Left lobe of liver (tissue), 2 donors: ENCODE data around the gene TPPP3. TPM values are rescaled to one million over a fixed set of nuclear protein-coding genes. Genes with fewer than 3 reads are reported as not detected.
"Not testable (repeated sequence)": the region's sequence is repeated elsewhere in the genome, so short reads cannot be mapped to it uniquely, and the experiment has no call there.

Source experiments
- ATAC-seq: fragments of 200-7000 bp; cut with Tn5 transposase; one replicate; pipeline ENCODE4 v1.9.1; 2020; ENCODE audit warnings: mild to moderate bottlenecking, moderate library complexity
- DNase-seq: peaks from one replicate; pipeline ENCODE4 v3.0.0-alpha.2; 2020; ENCODE audit warnings: low spot score
- total RNA-seq: library from RNA; stranded (reverse); gene quantifications from one replicate; pipeline ENCODE4 v1.2.1, GENCODE V29; 2021
- donor health status: DM: no; HTN: no; CAD: no; lungs with moderate emphysema.
- donor health status: DM: no; HTN: yes; CAD: no.

Gene TPPP3
- total RNA-seq, 1 donor from 2014 or later, result 0.40 TPM

- DNase-seq (no peak), ATAC-seq (no peak)
Observed at GRCh38 chr16:67356396-67356795, 36.9 kb downstream of the TPPP3 start.

GRCh38 chr16:67352463-67352862 lies 40.8 kb downstream of the TPPP3 start:
- not testable (repeated sequence) for ATAC-seq, DNase-seq

GRCh38 chr16:67350324-67350723 lies 43.0 kb downstream of the TPPP3 start:
- DNase-seq, result no peak

GRCh38 chr16:67349172-67349571 lies 44.1 kb downstream of the TPPP3 start:
- ATAC-seq (no peak), DNase-seq (no peak)

More at GRCh38 chr16:67350324-67350723, 43.0 kb downstream of the TPPP3 start:
- ATAC-seq, result no peak

- ATAC-seq (peak; percentile 78), DNase-seq (peak; percentile 50)
Observed at GRCh38 chr16:67346341-67346740, 47.0 kb downstream of the TPPP3 start.

- ATAC-seq, result no peak
Observed at GRCh38 chr16:67345401-67345800, 47.9 kb downstream of the TPPP3 start.

GRCh38 chr16:67342616-67343015 lies 50.7 kb downstream of the TPPP3 start:
- DNase-seq (no peak), ATAC-seq (no peak)

More at GRCh38 chr16:67345401-67345800, 47.9 kb downstream of the TPPP3 start:
- no peak for DNase-seq

- no peak for DNase-seq
Observed at GRCh38 chr16:67341250-67341649, 52.0 kb downstream of the TPPP3 start.

More at GRCh38 chr16:67341250-67341649, 52.0 kb downstream of the TPPP3 start:
- ATAC-seq, result no peak

Other genes starting within 250 kb of the TPPP3 start
- 1.6 TPM for gene B3GNT9, start 242.5 kb downstream of the TPPP3 start, total RNA-seq
- 12.1 TPM for gene TRADD, start 233.6 kb downstream of the TPPP3 start, total RNA-seq
- gene FBXL8, start 233.5 kb downstream of the TPPP3 start, total RNA-seq, result 20.6 TPM
- gene HSF4, start 228.8 kb downstream of the TPPP3 start, total RNA-seq, result 60.5 TPM
- 40.7 TPM for gene NOL3, start 223.0 kb downstream of the TPPP3 start, total RNA-seq
- 14.9 TPM for gene MATCAP1, start 209.5 kb downstream of the TPPP3 start, total RNA-seq
- gene EXOC3L1, start 203.4 kb downstream of the TPPP3 start, total RNA-seq, result 1.8 TPM
- gene E2F4, start 201.3 kb downstream of the TPPP3 start, total RNA-seq, result 19.0 TPM
- 5.2 TPM for gene ELMO3, start 194.4 kb downstream of the TPPP3 start, total RNA-seq
- 44.9 TPM for gene TMEM208, start 166.4 kb downstream of the TPPP3 start, total RNA-seq
- 5.9 TPM for gene FHOD1, start 146.0 kb downstream of the TPPP3 start, total RNA-seq
- gene SLC9A5, start 144.5 kb downstream of the TPPP3 start, total RNA-seq, result 0.30 TPM
- gene PLEKHG4, start 114.0 kb downstream of the TPPP3 start, total RNA-seq, result 0.20 TPM
- gene KCTD19, start 66.8 kb downstream of the TPPP3 start, total RNA-seq, result not detected
- gene LRRC36, start 66.7 kb downstream of the TPPP3 start, total RNA-seq, result 0.25 TPM
- 1.6 TPM for gene ZDHHC1, start 23.0 kb upstream of the TPPP3 start, total RNA-seq
- 3.1 TPM for gene HSD11B2, start 37.6 kb upstream of the TPPP3 start, total RNA-seq
- 48.2 TPM for gene ATP6V0D1, start 87.7 kb upstream of the TPPP3 start, total RNA-seq
- not detected for gene AGRP, start 90.0 kb upstream of the TPPP3 start, total RNA-seq
- 29.7 TPM for gene RIPOR1, start 135.3 kb upstream of the TPPP3 start, total RNA-seq
- gene CTCF, start 169.0 kb upstream of the TPPP3 start, total RNA-seq, result 13.4 TPM